SK-N-SH (cell line): Measurements from ENCODE around the gene ST7L. TPM values are rescaled to one million over a fixed set of nuclear protein-coding genes. Genes with fewer than 3 reads are reported as not detected.
A peak's percentile ranks its signal among the peaks of the same experiment; 100 is the strongest.

Source experiments
- CTCF ChIA-PET: fragments of 300-600, 350-600 bp; formaldehyde crosslinking; extraction: SDS; loops from one replicate; lab custom pipeline; 2021; lab: Yijun Ruan, JAX
- POLR2A ChIA-PET: fragments of 350-600 bp; sonication (Branson Sonifier 250); formaldehyde crosslinking; extraction: SDS; loops from one replicate; lab custom pipeline; 2020; ENCODE audit warnings: antibody characterized with exemption, inconsistent platforms; lab: Yijun Ruan, JAX
- DNase-seq: peaks from one replicate; pipeline ENCODE4 v3.0.0; 2012
- H2AFZ ChIP-seq: fragments of 200-600 bp; sonication (generic); 2 replicates; pipeline ENCODE4 v1.8.1; 2016; ENCODE audit warnings: antibody characterized with exemption, mild to moderate bottlenecking, low read depth
- H3F3A ChIP-seq: fragments of 200-600 bp; sonication (generic); replicated peaks from 2 replicates; pipeline ENCODE3; 2016; ENCODE audit warnings: antibody characterized with exemption, mild to moderate bottlenecking; ENCODE audit not compliant: insufficient read depth
- H3K27ac ChIP-seq, 2 experiments: fragments of 200-500 bp in 1 of 2; fragments of 200-600 bp in 1 of 2; sonication (Bioruptor generic) in 1 of 2; sonication (generic), shearing (Covaris generic) in 1 of 2; 2 replicates each; pipeline versions ENCODE4 v1.5.1 to v1.6.1; 2014 to 2016; ENCODE audit warnings: low read depth in 2 of 2, inconsistent platforms in 1 of 2, low read length in 1 of 2, mild to moderate bottlenecking in 1 of 2, mixed read lengths in 1 of 2
- H3K27me3 ChIP-seq: fragments of 200-600 bp; sonication (generic), shearing (Covaris generic); 2 replicates; pipeline ENCODE4 v1.6.1; 2016; ENCODE audit warnings: mixed run types; ENCODE audit not compliant: insufficient read depth
- H3K36me3 ChIP-seq, 2 experiments: fragments of 200-500 bp in 1 of 2; fragments of 200-600 bp in 1 of 2; sonication (Bioruptor generic) in 1 of 2; sonication (generic) in 1 of 2; replicated peaks in 1 of 2; 2 replicates each; pipeline versions ENCODE3 to v1.5.1; 2014 to 2016; ENCODE audit warnings: low read length in 1 of 2, mild to moderate bottlenecking in 1 of 2; ENCODE audit not compliant: insufficient read depth in 2 of 2, control insufficient read depth in 1 of 2
- H3K4me1 ChIP-seq, 2 experiments: fragments of 200-500 bp in 1 of 2; fragments of 200-600 bp in 1 of 2; sonication (Bioruptor generic) in 1 of 2; sonication (generic), shearing (Covaris generic) in 1 of 2; 2 replicates each; pipeline versions ENCODE4 v1.5.1 to v1.6.1; 2014 to 2016; ENCODE audit warnings: low read depth in 1 of 2, low read length in 1 of 2, mixed run types in 1 of 2; ENCODE audit not compliant: insufficient read depth in 2 of 2, control insufficient read depth in 1 of 2
- H3K4me2 ChIP-seq: fragments of 200-600 bp; sonication (generic), shearing (Covaris generic); 2 replicates; pipeline ENCODE4 v1.6.1; 2017; ENCODE audit warnings: mixed run types
- H3K4me3 ChIP-seq, 2 experiments: fragments of 200-500 bp in 1 of 2; fragments of 200-600 bp in 1 of 2; sonication (Bioruptor generic) in 1 of 2; sonication (generic), shearing (Covaris generic) in 1 of 2; 2 replicates each; pipeline versions ENCODE4 v1.5.1 to v1.8.1; 2014 to 2016; ENCODE audit warnings: low read depth in 2 of 2, inconsistent platforms in 1 of 2, low read length in 1 of 2, mild to moderate bottlenecking in 1 of 2, mixed read lengths in 1 of 2, moderate library complexity in 1 of 2
- H3K79me2 ChIP-seq: fragments of 200-600 bp; sonication (generic); 2 replicates; pipeline ENCODE4 v1.8.1; 2017; ENCODE audit warnings: mild to moderate bottlenecking; ENCODE audit not compliant: insufficient read depth
- H3K9ac ChIP-seq: fragments of 200-600 bp; sonication (generic); 2 replicates; pipeline ENCODE4 v1.6.1; 2017; ENCODE audit warnings: mixed run types
- H3K9me2 ChIP-seq: fragments of 200-600 bp; sonication (generic); 2 replicates; pipeline ENCODE4 v1.6.1; 2017; ENCODE audit warnings: mixed run types
- H3K9me3 ChIP-seq: fragments of 200-600 bp; sonication (generic); 2 replicates; pipeline ENCODE4 v1.6.1; 2017; ENCODE audit warnings: mixed run types, mild to moderate bottlenecking, moderate library complexity
- H4K20me1 ChIP-seq: fragments of 200-600 bp; sonication (generic); 2 replicates; pipeline ENCODE4 v1.6.1; 2017; ENCODE audit warnings: mild to moderate bottlenecking, mixed run types; ENCODE audit not compliant: insufficient read depth
- EZH2phosphoT487 ChIP-seq: fragments of 200-600 bp; sonication (generic); IDR thresholded peaks from 2 replicates; pipeline ENCODE4 v1.6.1; 2017; ENCODE audit warnings: low read depth, mixed run types, mild to moderate bottlenecking, antibody characterized with exemption, moderate library complexity, borderline replicate concordance
- FOSL2 ChIP-seq: IDR thresholded peaks from 2 replicates; pipeline ENCODE4 v1.4.0; 2012; ENCODE audit warnings: low read depth, mild to moderate bottlenecking, moderate library complexity, borderline replicate concordance
- FOXJ3 ChIP-seq: sonication (generic); formaldehyde crosslinking; IDR thresholded peaks from 2 replicates; pipeline ENCODE4 v1.5.1; 2020; ENCODE audit warnings: mild to moderate bottlenecking, missing genetic modification reagents
- FOXM1 ChIP-seq: IDR thresholded peaks from 2 replicates; pipeline ENCODE4 v1.4.0; 2012; ENCODE audit warnings: low read depth, mild to moderate bottlenecking
- GATA2 ChIP-seq: sonication (generic); formaldehyde crosslinking; IDR thresholded peaks from 2 replicates; pipeline ENCODE4 v1.5.0; 2020; ENCODE audit warnings: mild to moderate bottlenecking, missing genetic modification reagents
- MXI1 ChIP-seq: IDR thresholded peaks from 2 replicates; pipeline ENCODE4 v1.6.1; 2012; ENCODE audit warnings: mild to moderate bottlenecking, low read depth, low read length, improper control_type of control experiment
- NFIC ChIP-seq: IDR thresholded peaks from 2 replicates; pipeline ENCODE4 v1.4.0; 2012; ENCODE audit warnings: borderline replicate concordance
- NRF1 ChIP-seq: IDR thresholded peaks from 2 replicates; pipeline ENCODE4 v1.6.1; 2012; ENCODE audit warnings: low read depth, mild to moderate bottlenecking, low read length
- RFX5 ChIP-seq: IDR thresholded peaks from 2 replicates; pipeline ENCODE4 v1.6.1; 2012; ENCODE audit warnings: mild to moderate bottlenecking, improper control_type of control experiment, low read length
- SMC3 ChIP-seq: IDR thresholded peaks from 2 replicates; pipeline ENCODE4 v1.6.1; 2012; ENCODE audit warnings: low read depth, low read length, improper control_type of control experiment
- TCF12 ChIP-seq: IDR thresholded peaks from 2 replicates; pipeline ENCODE4 v1.4.0; 2012
- TEAD4 ChIP-seq: IDR thresholded peaks from 2 replicates; pipeline ENCODE4 v1.4.0; 2012; ENCODE audit warnings: mild to moderate bottlenecking, borderline replicate concordance; ENCODE audit not compliant: insufficient read depth
- WGBS: methylation state at CpG from one replicate; pipeline ENCODE4 v1.1.6; 2017; ENCODE audit warnings: low lambda C conversion rate; 5-methylcytosine and 5-hydroxymethylcytosine counted together
- polyA plus RNA-seq, 3 experiments: library from polyadenylated mRNA; depleted of rRNA; stranded (reverse); fragments of >200 nt; gene quantifications; 2 replicates each; pipeline ENCODE4 v1.2.3, GENCODE V29; 2012
- TF ChIP-seq, protein P1 (sequence below): fragments of 150-350 bp; IDR thresholded peaks from 2 replicates; pipeline ENCODE4 v1.6.1; 2016; ENCODE audit warnings: mild to moderate bottlenecking, low read depth, low read length
- TF ChIP-seq, protein P2 (sequence below): fragments of 150-350 bp; IDR thresholded peaks from 2 replicates; pipeline ENCODE4 v1.6.1; 2017; ENCODE audit warnings: antibody characterized with exemption, low read length, low read depth, borderline replicate concordance
- TF ChIP-seq, protein P3 (sequence below): fragments of 200-600 bp; sonication (generic); IDR thresholded peaks from 2 replicates; pipeline ENCODE4 v1.6.1; 2017; ENCODE audit warnings: antibody characterized with exemption, mild to moderate bottlenecking, moderate library complexity
- TF ChIP-seq, protein P4 (sequence below): IDR thresholded peaks from 2 replicates; pipeline ENCODE4 v1.4.0; 2012; ENCODE audit warnings: low read depth, borderline replicate concordance
- TF ChIP-seq, protein P5 (sequence below): IDR thresholded peaks from 2 replicates; pipeline ENCODE4 v1.4.0; 2012; ENCODE audit warnings: low read depth

ST7L gene
- polyA plus RNA-seq, 1 of the 3 experiments (the other 2 are of a cell fraction): 17.9 TPM

DNA sequence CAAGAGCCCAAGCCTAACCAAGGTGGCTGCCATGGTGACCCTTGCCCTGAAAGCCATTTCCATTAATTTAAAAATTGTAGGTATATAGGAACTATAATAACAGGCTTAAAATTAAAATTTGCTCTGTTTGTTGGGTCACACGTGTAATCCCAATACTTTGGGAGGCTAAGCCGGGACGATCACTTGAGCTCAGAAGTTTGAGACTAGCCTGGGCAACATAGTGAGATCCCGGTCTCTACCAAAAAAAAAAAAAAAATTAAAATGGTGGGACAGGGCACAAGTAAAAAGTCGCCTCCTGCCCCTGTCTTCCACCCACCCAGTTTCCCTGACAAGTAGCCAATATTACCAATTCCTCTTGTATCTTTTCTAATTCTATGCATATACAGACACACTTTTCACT, 7.3 kb upstream of the ST7L start:
- Histone ChIP-seq H3K4me2 (peak overlapping the region; percentile 18; the same call in 1 of the 2 replicates), H3K27ac (no peak overlapping the region), H3K79me2 (peaks cover 100% of the 10 kb centered on the region), H3K27me3 (no peaks in the 10 kb centered on the region), H3K9me3 (no peaks in the 10 kb centered on the region), H3F3A (peaks cover 11% of the 10 kb centered on the region), H2AFZ (no peak overlapping the region), H3K4me3 (no peak overlapping the region), H3K4me1 (peaks cover 7 to 15% of the 10 kb centered on the region in 2 experiments; a peak in 3 of 4 replicates), H4K20me1 (peaks cover 95% of the 10 kb centered on the region), H3K9ac (no peak overlapping the region), H3K36me3 (peaks cover 3 to 16% of the 10 kb centered on the region in 2 experiments), H3K9me2 (no peaks in the 10 kb centered on the region)
- TF ChIP-seq, protein P1, sequence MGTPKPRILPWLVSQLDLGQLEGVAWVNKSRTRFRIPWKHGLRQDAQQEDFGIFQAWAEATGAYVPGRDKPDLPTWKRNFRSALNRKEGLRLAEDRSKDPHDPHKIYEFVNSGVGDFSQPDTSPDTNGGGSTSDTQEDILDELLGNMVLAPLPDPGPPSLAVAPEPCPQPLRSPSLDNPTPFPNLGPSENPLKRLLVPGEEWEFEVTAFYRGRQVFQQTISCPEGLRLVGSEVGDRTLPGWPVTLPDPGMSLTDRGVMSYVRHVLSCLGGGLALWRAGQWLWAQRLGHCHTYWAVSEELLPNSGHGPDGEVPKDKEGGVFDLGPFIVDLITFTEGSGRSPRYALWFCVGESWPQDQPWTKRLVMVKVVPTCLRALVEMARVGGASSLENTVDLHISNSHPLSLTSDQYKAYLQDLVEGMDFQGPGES: no peak
- TF ChIP-seq MXI1: no peak
- TF ChIP-seq SMC3: no peak
- TF ChIP-seq, protein P2, sequence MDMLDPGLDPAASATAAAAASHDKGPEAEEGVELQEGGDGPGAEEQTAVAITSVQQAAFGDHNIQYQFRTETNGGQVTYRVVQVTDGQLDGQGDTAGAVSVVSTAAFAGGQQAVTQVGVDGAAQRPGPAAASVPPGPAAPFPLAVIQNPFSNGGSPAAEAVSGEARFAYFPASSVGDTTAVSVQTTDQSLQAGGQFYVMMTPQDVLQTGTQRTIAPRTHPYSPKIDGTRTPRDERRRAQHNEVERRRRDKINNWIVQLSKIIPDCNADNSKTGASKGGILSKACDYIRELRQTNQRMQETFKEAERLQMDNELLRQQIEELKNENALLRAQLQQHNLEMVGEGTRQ: no peak
- TF ChIP-seq RFX5: no peak
- no peak for TF ChIP-seq FOSL2
- DNase-seq: no peak
- WGBS: 98% methylated on average over 5 of the region's 5 CpGs
- ChIA-PET CTCF (interaction anchor here (0.8 kb wide), 1 partner anchor 124 kb away, joined by 4 read pairs; no protein-coding TSS in a partner anchor), POLR2A (no interaction called here)

DNA sequence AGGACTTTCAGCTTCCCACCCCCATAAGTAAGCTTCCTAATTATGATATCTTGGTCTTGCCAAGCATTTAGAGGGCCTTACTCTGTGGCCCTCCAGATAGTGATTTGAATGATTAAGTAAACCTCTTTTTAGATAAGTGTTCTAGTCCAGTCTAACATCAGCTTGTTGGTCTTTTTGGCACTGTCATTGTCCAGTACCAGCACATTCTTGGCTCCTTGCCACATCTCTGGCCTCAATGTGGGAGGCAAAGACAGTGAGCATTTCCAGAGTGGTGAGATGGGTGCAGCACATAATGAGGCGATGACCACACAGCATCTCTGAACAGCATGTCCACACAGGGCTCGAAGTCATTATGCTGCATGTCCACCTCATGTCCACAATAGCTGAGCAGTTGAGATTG, 6.8 kb upstream of the ST7L start:
- H3K36me3 ChIP-seq: peaks cover 0 to 16% of the 10 kb centered on the region in 2 experiments
- peak overlapping the region in 1 of 2 experiments; percentile 2; a peak in 1 of 4 replicates for H3K27ac ChIP-seq
- POLR2A ChIA-PET: no interaction called here
- H4K20me1 ChIP-seq: peaks cover 91% of the 10 kb centered on the region
- no peak overlapping the region for H3K9ac ChIP-seq
- H3K9me3 ChIP-seq: no peaks in the 10 kb centered on the region
- peaks cover 10 to 18% of the 10 kb centered on the region in 2 experiments; a peak in 3 of 4 replicates for H3K4me1 ChIP-seq
- 93% methylated on average over 2 of the region's 2 CpGs for WGBS
- no peak overlapping the region for H2AFZ ChIP-seq
- H3F3A ChIP-seq: peaks cover 12% of the 10 kb centered on the region
- DNase-seq: no peak
- peak overlapping the region; percentile 18; the same call in 1 of the 2 replicates for H3K4me2 ChIP-seq
- H3K4me3 ChIP-seq: no peak overlapping the region
- H3K9me2 ChIP-seq: no peaks in the 10 kb centered on the region
- H3K27me3 ChIP-seq: no peaks in the 10 kb centered on the region
- CTCF ChIA-PET: interaction anchor here (0.8 kb wide), 2 partner anchors 124 to 235 kb away, joined by 3 to 4 read pairs; no protein-coding TSS in a partner anchor
- H3K79me2 ChIP-seq: peaks cover 100% of the 10 kb centered on the region
- TF ChIP-seq, protein P2: no peak
- TF ChIP-seq NFIC (peak; percentile 70), FOXM1 (no peak), FOXJ3 (CRISPR knock-in tag) (no peak), TEAD4 (no peak), NRF1 (no peak), MXI1 (no peak), TCF12 (peak; percentile 33; the same call in 1 of the 2 replicates), EZH2phosphoT487 (no peak), GATA2 (no peak)
- TF ChIP-seq, protein P1: no peak
- TF ChIP-seq, protein P3, sequence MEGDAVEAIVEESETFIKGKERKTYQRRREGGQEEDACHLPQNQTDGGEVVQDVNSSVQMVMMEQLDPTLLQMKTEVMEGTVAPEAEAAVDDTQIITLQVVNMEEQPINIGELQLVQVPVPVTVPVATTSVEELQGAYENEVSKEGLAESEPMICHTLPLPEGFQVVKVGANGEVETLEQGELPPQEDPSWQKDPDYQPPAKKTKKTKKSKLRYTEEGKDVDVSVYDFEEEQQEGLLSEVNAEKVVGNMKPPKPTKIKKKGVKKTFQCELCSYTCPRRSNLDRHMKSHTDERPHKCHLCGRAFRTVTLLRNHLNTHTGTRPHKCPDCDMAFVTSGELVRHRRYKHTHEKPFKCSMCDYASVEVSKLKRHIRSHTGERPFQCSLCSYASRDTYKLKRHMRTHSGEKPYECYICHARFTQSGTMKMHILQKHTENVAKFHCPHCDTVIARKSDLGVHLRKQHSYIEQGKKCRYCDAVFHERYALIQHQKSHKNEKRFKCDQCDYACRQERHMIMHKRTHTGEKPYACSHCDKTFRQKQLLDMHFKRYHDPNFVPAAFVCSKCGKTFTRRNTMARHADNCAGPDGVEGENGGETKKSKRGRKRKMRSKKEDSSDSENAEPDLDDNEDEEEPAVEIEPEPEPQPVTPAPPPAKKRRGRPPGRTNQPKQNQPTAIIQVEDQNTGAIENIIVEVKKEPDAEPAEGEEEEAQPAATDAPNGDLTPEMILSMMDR: no peak
- TF ChIP-seq, protein P4, sequence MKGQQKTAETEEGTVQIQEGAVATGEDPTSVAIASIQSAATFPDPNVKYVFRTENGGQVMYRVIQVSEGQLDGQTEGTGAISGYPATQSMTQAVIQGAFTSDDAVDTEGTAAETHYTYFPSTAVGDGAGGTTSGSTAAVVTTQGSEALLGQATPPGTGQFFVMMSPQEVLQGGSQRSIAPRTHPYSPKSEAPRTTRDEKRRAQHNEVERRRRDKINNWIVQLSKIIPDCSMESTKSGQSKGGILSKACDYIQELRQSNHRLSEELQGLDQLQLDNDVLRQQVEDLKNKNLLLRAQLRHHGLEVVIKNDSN: no peak
- TF ChIP-seq, protein P5, sequence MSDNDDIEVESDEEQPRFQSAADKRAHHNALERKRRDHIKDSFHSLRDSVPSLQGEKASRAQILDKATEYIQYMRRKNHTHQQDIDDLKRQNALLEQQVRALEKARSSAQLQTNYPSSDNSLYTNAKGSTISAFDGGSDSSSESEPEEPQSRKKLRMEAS: no peak
